SK-N-SH (cell line): ENCODE data around the gene CATSPERE. TPM values are rescaled to one million over a fixed set of nuclear protein-coding genes. Genes with fewer than 3 reads are reported as not detected.

Experiments used
- CTCF ChIA-PET: fragments of 300-600, 350-600 bp; formaldehyde crosslinking; extraction: SDS; loops from one replicate; lab custom pipeline; 2021; lab: Yijun Ruan, JAX
- POLR2A ChIA-PET: fragments of 350-600 bp; sonication (Branson Sonifier 250); formaldehyde crosslinking; extraction: SDS; loops from one replicate; lab custom pipeline; 2020; ENCODE audit warnings: antibody characterized with exemption, inconsistent platforms; lab: Yijun Ruan, JAX
- DNase-seq: peaks from one replicate; pipeline ENCODE4 v3.0.0; 2012
- H2AFZ ChIP-seq: fragments of 200-600 bp; sonication (generic); 2 replicates; pipeline ENCODE4 v1.8.1; 2016; ENCODE audit warnings: antibody characterized with exemption, mild to moderate bottlenecking, low read depth
- H3F3A ChIP-seq: fragments of 200-600 bp; sonication (generic); replicated peaks from 2 replicates; pipeline ENCODE3; 2016; ENCODE audit warnings: antibody characterized with exemption, mild to moderate bottlenecking; ENCODE audit not compliant: insufficient read depth
- H3K27ac ChIP-seq, 2 experiments: fragments of 200-500 bp in 1 of 2; fragments of 200-600 bp in 1 of 2; sonication (Bioruptor generic) in 1 of 2; sonication (generic), shearing (Covaris generic) in 1 of 2; 2 replicates each; pipeline versions ENCODE4 v1.5.1 to v1.6.1; 2014 to 2016; ENCODE audit warnings: low read depth in 2 of 2, inconsistent platforms in 1 of 2, low read length in 1 of 2, mild to moderate bottlenecking in 1 of 2, mixed read lengths in 1 of 2
- H3K27me3 ChIP-seq: fragments of 200-600 bp; sonication (generic), shearing (Covaris generic); 2 replicates; pipeline ENCODE4 v1.6.1; 2016; ENCODE audit warnings: mixed run types; ENCODE audit not compliant: insufficient read depth
- H3K36me3 ChIP-seq, 2 experiments: fragments of 200-500 bp in 1 of 2; fragments of 200-600 bp in 1 of 2; sonication (Bioruptor generic) in 1 of 2; sonication (generic) in 1 of 2; replicated peaks in 1 of 2; 2 replicates each; pipeline versions ENCODE3 to v1.5.1; 2014 to 2016; ENCODE audit warnings: low read length in 1 of 2, mild to moderate bottlenecking in 1 of 2; ENCODE audit not compliant: insufficient read depth in 2 of 2, control insufficient read depth in 1 of 2
- H3K4me1 ChIP-seq, 2 experiments: fragments of 200-500 bp in 1 of 2; fragments of 200-600 bp in 1 of 2; sonication (Bioruptor generic) in 1 of 2; sonication (generic), shearing (Covaris generic) in 1 of 2; 2 replicates each; pipeline versions ENCODE4 v1.5.1 to v1.6.1; 2014 to 2016; ENCODE audit warnings: low read depth in 1 of 2, low read length in 1 of 2, mixed run types in 1 of 2; ENCODE audit not compliant: insufficient read depth in 2 of 2, control insufficient read depth in 1 of 2
- H3K4me2 ChIP-seq: fragments of 200-600 bp; sonication (generic), shearing (Covaris generic); 2 replicates; pipeline ENCODE4 v1.6.1; 2017; ENCODE audit warnings: mixed run types
- H3K4me3 ChIP-seq, 2 experiments: fragments of 200-500 bp in 1 of 2; fragments of 200-600 bp in 1 of 2; sonication (Bioruptor generic) in 1 of 2; sonication (generic), shearing (Covaris generic) in 1 of 2; 2 replicates each; pipeline versions ENCODE4 v1.5.1 to v1.8.1; 2014 to 2016; ENCODE audit warnings: low read depth in 2 of 2, inconsistent platforms in 1 of 2, low read length in 1 of 2, mild to moderate bottlenecking in 1 of 2, mixed read lengths in 1 of 2, moderate library complexity in 1 of 2
- H3K79me2 ChIP-seq: fragments of 200-600 bp; sonication (generic); 2 replicates; pipeline ENCODE4 v1.8.1; 2017; ENCODE audit warnings: mild to moderate bottlenecking; ENCODE audit not compliant: insufficient read depth
- H3K9ac ChIP-seq: fragments of 200-600 bp; sonication (generic); 2 replicates; pipeline ENCODE4 v1.6.1; 2017; ENCODE audit warnings: mixed run types
- H3K9me2 ChIP-seq: fragments of 200-600 bp; sonication (generic); 2 replicates; pipeline ENCODE4 v1.6.1; 2017; ENCODE audit warnings: mixed run types
- H3K9me3 ChIP-seq: fragments of 200-600 bp; sonication (generic); 2 replicates; pipeline ENCODE4 v1.6.1; 2017; ENCODE audit warnings: mixed run types, mild to moderate bottlenecking, moderate library complexity
- H4K20me1 ChIP-seq: fragments of 200-600 bp; sonication (generic); 2 replicates; pipeline ENCODE4 v1.6.1; 2017; ENCODE audit warnings: mild to moderate bottlenecking, mixed run types; ENCODE audit not compliant: insufficient read depth
- NFIC ChIP-seq: IDR thresholded peaks from 2 replicates; pipeline ENCODE4 v1.4.0; 2012; ENCODE audit warnings: borderline replicate concordance
- RCOR1 ChIP-seq: fragments of 150-350 bp; IDR thresholded peaks from 2 replicates; pipeline ENCODE4 v1.6.1; 2017; ENCODE audit warnings: antibody characterized with exemption, low read length
- REST ChIP-seq: IDR thresholded peaks from 2 replicates; pipeline ENCODE4 v1.6.1; 2012; ENCODE audit warnings: mild to moderate bottlenecking, low read depth, low read length, moderate library complexity
- ZBTB33 ChIP-seq: IDR thresholded peaks from 2 replicates; pipeline ENCODE4 v1.4.0; 2012; ENCODE audit warnings: low read depth, borderline replicate concordance
- WGBS: methylation state at CpG from one replicate; pipeline ENCODE4 v1.1.6; 2017; ENCODE audit warnings: low lambda C conversion rate; 5-methylcytosine and 5-hydroxymethylcytosine counted together
- polyA plus RNA-seq, 3 experiments: library from polyadenylated mRNA; depleted of rRNA; stranded (reverse); fragments of >200 nt; gene quantifications; 2 replicates each; pipeline ENCODE4 v1.2.3, GENCODE V29; 2012
- TF ChIP-seq, protein P1 (sequence below): IDR thresholded peaks from 2 replicates; pipeline ENCODE4 v1.4.0; 2012; ENCODE audit warnings: low read depth, borderline replicate concordance
- TF ChIP-seq, protein P2 (sequence below): IDR thresholded peaks from 2 replicates; pipeline ENCODE4 v1.4.0; 2012; ENCODE audit warnings: low read depth
- TF ChIP-seq, protein P3 (sequence below): fragments of 200-600 bp; sonication (generic); IDR thresholded peaks from 2 replicates; pipeline ENCODE4 v1.6.1; 2017; ENCODE audit warnings: antibody characterized with exemption, mild to moderate bottlenecking, moderate library complexity

Gene CATSPERE
- polyA plus RNA-seq, 1 of the 3 experiments (the other 2 are of a cell fraction) = 0.30 TPM

DNA sequence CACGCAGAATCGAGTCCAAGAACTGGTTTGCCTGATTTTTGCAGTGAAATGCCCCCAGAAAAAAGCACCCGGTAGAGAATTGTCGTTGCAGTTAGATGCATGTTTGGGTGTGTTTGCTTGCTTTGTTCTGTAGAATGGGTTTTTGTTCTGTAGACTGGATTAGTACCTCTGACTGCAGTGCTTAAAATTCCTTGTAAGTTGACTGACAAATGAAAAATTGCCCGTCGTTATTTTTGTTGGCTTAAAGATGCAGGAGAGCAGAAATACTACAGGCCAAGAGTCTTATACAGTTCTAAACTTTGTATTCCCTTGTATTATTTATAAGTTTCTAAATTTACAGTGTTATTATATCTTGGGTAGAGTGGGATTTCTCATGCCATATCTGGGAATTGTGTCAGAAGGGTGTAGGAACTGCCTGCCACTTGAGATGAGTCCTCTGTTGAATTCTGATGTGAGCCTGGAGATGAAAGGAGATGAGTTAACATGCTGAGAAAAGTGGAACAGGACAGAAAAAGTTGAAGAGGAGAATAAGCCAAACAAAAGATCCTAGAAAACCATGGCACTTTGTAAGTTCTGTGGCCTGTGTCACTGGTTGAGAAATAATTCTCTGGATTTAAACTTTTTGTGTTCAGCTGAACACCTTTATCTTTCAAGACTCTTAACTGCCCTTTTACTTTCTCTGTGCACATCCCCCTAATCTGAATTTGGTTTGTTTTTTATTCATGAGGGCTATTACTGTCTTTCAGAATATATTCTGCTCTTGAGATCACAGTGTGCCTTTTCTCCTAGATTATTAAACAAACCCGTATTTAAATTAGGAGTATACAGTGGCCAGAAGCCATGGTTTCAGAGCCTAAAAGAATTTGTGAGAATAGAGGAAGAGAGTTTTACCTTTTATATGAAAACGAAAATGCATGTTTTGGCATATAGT lies 193.3 kb downstream of the CATSPERE start:
- CTCF ChIA-PET = interaction anchor here (0.7 to 1.2 kb wide), 5 partner anchors 10 to 388 kb away, joined by 3 to 5 read pairs (median 3); no protein-coding TSS in a partner anchor
- H3K9me2 ChIP-seq = no peaks in the 10 kb centered on the region
- H3K9ac ChIP-seq = peak overlapping the region; percentile 77
- H3K79me2 ChIP-seq = peaks cover 62% of the 10 kb centered on the region
- no peak for DNase-seq
- no peaks in the 10 kb centered on the region for H3K27me3 ChIP-seq
- H3K4me2 ChIP-seq = peak overlapping the region; percentile 84
- peaks cover 16 to 20% of the 10 kb centered on the region in 2 experiments; a peak in 3 of 4 replicates for H3K4me1 ChIP-seq
- peaks cover 19% of the 10 kb centered on the region; the same call in 1 of the 2 replicates for H4K20me1 ChIP-seq
- POLR2A ChIA-PET = interaction anchor here (0.6 kb wide), 1 partner anchor 135 kb away, joined by 3 read pairs; no protein-coding TSS in a partner anchor
- H3K27ac ChIP-seq = no peak overlapping the region; a peak in 1 of 4 replicates
- TF ChIP-seq REST (no peak), NFIC (no peak), RCOR1 (no peak), ZBTB33 (no peak)
- TF ChIP-seq, protein P1, sequence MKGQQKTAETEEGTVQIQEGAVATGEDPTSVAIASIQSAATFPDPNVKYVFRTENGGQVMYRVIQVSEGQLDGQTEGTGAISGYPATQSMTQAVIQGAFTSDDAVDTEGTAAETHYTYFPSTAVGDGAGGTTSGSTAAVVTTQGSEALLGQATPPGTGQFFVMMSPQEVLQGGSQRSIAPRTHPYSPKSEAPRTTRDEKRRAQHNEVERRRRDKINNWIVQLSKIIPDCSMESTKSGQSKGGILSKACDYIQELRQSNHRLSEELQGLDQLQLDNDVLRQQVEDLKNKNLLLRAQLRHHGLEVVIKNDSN = no peak
- TF ChIP-seq, protein P2, sequence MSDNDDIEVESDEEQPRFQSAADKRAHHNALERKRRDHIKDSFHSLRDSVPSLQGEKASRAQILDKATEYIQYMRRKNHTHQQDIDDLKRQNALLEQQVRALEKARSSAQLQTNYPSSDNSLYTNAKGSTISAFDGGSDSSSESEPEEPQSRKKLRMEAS = no peak
- TF ChIP-seq, protein P3, sequence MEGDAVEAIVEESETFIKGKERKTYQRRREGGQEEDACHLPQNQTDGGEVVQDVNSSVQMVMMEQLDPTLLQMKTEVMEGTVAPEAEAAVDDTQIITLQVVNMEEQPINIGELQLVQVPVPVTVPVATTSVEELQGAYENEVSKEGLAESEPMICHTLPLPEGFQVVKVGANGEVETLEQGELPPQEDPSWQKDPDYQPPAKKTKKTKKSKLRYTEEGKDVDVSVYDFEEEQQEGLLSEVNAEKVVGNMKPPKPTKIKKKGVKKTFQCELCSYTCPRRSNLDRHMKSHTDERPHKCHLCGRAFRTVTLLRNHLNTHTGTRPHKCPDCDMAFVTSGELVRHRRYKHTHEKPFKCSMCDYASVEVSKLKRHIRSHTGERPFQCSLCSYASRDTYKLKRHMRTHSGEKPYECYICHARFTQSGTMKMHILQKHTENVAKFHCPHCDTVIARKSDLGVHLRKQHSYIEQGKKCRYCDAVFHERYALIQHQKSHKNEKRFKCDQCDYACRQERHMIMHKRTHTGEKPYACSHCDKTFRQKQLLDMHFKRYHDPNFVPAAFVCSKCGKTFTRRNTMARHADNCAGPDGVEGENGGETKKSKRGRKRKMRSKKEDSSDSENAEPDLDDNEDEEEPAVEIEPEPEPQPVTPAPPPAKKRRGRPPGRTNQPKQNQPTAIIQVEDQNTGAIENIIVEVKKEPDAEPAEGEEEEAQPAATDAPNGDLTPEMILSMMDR = no peak
- no peaks in the 10 kb centered on the region for H3K9me3 ChIP-seq
- peaks cover 13 to 16% of the 10 kb centered on the region in 2 experiments for H3K36me3 ChIP-seq
- H3K4me3 ChIP-seq = peak overlapping the region; percentile 84 to 99
- 15% methylated on average over 8 of the region's 8 CpGs for WGBS
- no peaks in the 10 kb centered on the region for H3F3A ChIP-seq
- no peak overlapping the region for H2AFZ ChIP-seq
